Endothelial cell of umbilical vein (primary cell): ENCODE results near the gene EHD1.

ENCODE experiments used
- CTCF ChIP-seq, 2 donors: IDR thresholded peaks; 1 replicate in 1 of 2; 2 replicates in 1 of 2; pipeline ENCODE4 v1.5.1; 2011; ENCODE audit warnings: low read length in 2 of 2, mild to moderate bottlenecking in 2 of 2, moderate library complexity in 2 of 2, control low read depth in 1 of 2, inconsistent platforms in 1 of 2, low read depth in 1 of 2; ENCODE audit not compliant: insufficient read depth in 1 of 2; ENCODE audit errors: extremely low read depth in 1 of 2
- EZH2 ChIP-seq: IDR thresholded peaks from 2 replicates; pipeline ENCODE4 v1.6.1; 2012; ENCODE audit warnings: borderline replicate concordance, low read depth, mild to moderate bottlenecking, moderate library complexity, low read length, inconsistent platforms; ENCODE audit not compliant: severe bottlenecking
- POLR2A ChIP-seq: IDR thresholded peaks from 2 replicates; pipeline ENCODE4 v1.6.1; 2012; ENCODE audit warnings: low read depth, mild to moderate bottlenecking, control low read depth, low read length
- POLR2AphosphoS5 ChIP-seq: IDR thresholded peaks from 2 replicates; pipeline ENCODE4 v1.6.1; 2012; ENCODE audit warnings: low read depth, mild to moderate bottlenecking, control low read depth, low read length, moderate library complexity; ENCODE audit not compliant: insufficient read depth

- TF ChIP-seq CTCF (IDR thresholded peaks at IDR 0.05; ENCODE audit: extremely low read depth in 1 of 2, insufficient read depth in 1 of 2, low read depth in 1 of 2, low read length in 2 of 2), result no peak
- TF ChIP-seq POLR2AphosphoS5, result no peak
- no peak for TF ChIP-seq POLR2A
- TF ChIP-seq EZH2, result no peak
These were observed 5.6 kb upstream of the EHD1 start for GRCh38 chr11:64884019-64884418.
